Measurements from ENCODE around the gene BET1L.
"Not testable (repeated sequence)": the region's sequence is repeated elsewhere in the genome, so short reads cannot be mapped to it uniquely, and the experiment has no call there.

BET1L gene

DNA sequence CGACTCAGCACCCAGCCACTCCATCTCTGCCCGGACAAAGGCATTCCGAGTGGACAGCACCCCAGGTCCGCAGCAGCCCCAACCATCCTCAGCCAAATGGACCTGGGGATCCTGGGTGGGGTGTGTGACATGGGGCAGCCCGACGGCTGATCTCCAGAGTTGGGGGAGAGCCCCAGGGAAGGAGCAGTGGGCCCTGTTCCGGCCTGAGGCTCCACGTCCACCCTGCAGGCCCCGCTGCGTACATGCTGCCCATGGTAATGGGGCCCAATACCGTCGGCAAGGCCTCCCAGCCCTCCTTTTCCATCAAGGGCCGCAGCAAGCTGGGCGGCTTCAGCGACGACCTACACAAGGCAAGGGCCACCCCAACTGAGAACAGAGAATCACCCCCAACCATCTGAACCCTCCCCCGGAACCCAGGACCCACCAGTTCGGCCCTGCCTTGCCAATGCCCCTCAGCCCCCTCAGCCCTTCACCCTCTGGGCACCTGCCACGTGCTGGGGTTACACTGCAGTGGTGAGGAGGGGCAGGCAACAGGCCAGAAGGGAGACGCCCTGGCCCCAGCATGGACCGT lies 8.9 kb downstream of the BET1L start:
- DNase-seq (ENCODE audit: insufficient read length, low spot score): no peak
- FAIRE-seq: no peak

DNA sequence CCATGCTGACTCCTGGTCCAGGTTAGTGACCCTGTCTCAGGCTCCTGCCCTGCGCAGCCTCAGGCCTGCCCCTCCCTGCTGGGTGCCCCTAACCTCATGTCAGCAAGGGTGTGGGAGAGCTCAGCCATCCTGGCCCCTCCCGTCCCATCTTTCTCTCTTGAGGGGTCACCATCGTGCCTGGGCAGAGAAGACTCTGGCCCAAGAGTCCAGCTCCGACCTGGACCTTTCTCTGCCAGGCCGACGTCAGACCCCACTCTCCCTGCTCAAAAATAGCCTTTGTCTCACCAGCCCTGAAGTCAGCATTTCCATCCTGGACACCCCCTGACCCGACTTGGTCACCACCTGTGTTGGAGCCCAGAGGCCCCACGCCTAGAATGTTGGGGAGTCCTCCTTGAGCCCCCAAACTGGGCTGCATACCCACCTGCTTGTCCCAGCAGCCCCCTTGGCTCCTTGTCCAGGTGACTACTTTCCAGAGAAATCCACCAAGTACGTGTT lies 9.4 kb downstream of the BET1L start:
- DNase-seq (ENCODE audit: insufficient read length, low spot score) (no peak), FAIRE-seq (no peak)

GRCh38 chr11:196786-197731 lies 10.1 kb downstream of the BET1L start:
- DNase-seq (ENCODE audit: insufficient read length, low spot score) (no peak), FAIRE-seq (no peak)

DNA sequence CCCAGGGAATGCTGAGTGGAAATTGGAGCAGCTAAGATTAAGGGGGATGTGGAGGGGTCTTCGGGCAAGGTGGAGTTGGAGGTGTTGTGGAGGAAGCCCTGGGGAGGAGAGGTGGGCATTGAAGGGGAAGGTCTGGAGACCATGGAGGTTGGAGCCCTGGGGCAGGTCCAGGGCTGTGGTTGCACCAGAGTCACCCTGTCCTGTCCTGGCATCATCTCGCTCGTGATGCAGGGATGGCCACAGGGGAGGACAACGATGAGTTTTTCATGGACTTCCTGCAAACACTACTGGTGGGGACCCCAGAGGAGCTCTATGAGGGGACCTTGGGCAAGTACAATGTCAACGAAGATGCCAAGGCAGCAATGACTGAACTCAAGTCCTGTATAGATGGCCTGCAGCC lies 13.7 kb downstream of the BET1L start:
- DNase-seq (ENCODE audit: insufficient read length, low spot score): not testable (repeated sequence)
- peak; percentile 69 for FAIRE-seq

DNA sequence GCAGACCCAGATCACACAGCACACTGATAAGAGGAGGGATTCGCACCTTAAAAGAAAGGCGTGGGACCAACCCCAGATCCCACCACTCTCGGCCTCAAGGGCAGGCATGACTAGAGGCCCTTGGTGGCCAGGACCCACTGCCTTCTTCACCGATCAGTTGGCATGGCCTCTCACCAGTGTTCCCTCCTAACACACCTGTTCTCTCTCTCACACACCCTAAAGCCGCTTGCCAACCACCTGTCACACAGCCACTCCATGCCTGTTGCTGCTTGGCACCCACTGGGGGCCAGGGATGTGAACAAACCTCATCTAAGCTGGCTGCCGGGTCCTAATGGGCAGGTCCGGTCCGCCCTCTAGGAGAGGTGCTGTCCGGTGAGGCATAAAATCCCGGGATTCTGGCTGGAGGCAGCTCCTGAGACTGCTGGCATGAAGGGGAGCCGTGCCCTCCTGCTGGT lies 14.5 kb downstream of the BET1L start, which contains the start of gene SCGB1C1:
Gene SCGB1C1, plus strand, starts transcription at position 405 of the 455 bp plus-strand sequence. Its CDS starts 22 bp downstream, at position 427.
- not testable (repeated sequence) for DNase-seq (ENCODE audit: insufficient read length, low spot score)
- peak; percentile 78 for FAIRE-seq

DNA sequence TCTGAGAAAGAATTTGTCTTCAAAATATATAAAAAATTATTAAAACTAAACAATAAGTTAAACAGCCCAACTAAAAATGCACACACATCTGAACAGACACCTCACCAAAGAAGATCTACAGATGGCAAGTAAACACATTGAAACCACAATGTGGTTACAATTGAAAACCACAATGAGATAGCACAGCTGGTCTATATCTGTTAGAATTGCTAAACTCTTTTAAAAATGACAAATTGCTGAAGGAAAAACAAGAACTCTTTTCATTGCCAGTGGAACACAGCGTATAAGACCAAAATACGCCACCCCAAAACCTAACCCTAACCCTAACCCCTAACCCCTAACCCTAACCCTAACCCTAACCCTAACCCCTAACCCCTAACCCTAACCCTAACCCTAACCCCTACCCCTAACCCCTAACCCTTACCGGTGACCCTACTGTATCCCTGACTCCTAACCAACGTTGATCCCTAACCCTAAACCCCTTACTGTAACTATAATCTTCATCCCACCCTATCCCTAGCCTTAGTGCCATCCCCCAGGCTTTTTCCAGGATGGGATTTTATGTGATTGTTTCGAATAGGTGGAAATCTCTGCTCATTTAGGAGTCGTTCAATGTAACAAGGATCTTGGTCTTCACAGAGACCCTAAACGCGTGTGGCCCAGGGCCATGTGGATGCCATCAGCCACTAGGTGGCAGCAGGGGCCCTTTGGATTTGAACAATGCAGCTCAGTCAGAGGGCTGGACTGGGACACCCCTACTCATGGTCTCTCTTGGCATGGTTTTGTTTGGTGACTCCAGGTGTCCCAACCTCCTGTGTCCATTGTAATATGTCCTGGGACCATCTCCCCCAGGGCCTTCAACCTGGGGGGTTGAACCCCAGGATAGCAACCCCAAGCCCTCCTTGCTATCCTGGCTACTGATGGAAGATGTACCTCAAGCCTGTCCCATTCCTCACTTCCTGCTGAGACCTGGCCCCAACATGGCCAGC lies 15.4 kb downstream of the BET1L start:
- FAIRE-seq: peak; percentile 82
- DNase-seq (ENCODE audit: insufficient read length, low spot score): not testable (repeated sequence)

- not testable (repeated sequence) for FAIRE-seq; DNase-seq (ENCODE audit: insufficient read length, low spot score)
These were observed 16.7 kb downstream of the BET1L start for GRCh38 chr11:190546-190945.

DNA sequence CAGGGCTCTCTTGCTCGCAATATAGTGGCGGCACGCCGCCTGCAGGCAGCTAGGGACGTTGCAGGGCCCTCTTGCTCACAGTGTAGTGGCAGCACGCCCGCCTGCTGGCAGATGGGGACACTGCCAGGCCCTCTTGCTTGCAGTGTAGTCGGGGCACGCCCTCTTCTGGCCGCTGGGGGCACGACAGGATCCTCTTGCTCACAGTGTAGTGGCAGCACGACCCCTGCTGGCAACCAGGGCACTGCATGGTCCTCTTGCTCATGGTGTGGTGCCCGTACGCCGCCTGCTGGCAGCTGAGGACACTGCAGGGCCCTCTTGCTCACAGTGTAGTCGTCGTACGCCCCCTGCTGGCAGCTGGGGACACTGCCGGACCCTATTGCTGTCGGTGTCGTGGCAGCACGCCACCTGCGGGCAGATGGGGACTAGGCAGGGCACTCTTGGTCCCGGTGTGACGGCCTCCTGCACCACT lies 17.3 kb downstream of the BET1L start:
- DNase-seq (ENCODE audit: insufficient read length, low spot score); FAIRE-seq: not testable (repeated sequence)

DNA sequence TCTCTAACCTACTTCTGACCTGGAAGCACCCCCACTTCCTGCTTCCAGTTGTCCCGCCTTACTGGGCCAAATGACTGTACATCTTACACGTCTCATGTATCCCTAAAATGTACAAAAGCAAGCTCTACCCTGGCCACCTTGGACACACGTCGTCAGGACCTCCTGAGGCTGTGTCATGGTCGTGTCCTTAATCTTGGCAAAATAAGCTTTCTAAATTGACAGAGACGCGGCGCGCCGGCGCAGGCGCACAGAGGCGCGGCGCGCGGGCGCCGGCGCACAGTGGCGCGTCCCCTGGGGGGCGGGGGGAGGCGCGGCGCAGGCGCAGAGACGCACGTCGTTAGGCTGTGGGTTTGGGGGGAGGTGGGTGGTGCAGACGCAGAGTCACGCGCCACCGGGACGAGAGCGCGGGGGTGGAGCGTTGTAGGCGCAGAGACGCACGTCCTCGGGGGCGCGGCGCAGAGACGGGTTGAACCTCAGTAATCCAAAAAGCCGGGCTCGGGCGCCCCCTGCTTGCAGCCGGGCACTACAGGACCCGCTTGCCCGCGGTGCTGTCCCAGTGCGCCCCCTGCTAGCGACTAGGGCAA lies 17.9 kb downstream of the BET1L start:
- not testable (repeated sequence) for DNase-seq (ENCODE audit: insufficient read length, low spot score); FAIRE-seq

GRCh38 chr11:180242-180641 lies 27.0 kb downstream of the BET1L start:
- DNase-seq (ENCODE audit: insufficient read length, low spot score); FAIRE-seq: not testable (repeated sequence)

All from HTR-8/SVneo (cell line).